Measurements from ENCODE around the gene HSD17B14. TPM values are rescaled to one million over a fixed set of nuclear protein-coding genes. Genes with fewer than 3 reads are reported as not detected.

The HSD17B14 gene
- total RNA-seq, 1 experiment from 2014 or later, result 2.6 TPM

DNA sequence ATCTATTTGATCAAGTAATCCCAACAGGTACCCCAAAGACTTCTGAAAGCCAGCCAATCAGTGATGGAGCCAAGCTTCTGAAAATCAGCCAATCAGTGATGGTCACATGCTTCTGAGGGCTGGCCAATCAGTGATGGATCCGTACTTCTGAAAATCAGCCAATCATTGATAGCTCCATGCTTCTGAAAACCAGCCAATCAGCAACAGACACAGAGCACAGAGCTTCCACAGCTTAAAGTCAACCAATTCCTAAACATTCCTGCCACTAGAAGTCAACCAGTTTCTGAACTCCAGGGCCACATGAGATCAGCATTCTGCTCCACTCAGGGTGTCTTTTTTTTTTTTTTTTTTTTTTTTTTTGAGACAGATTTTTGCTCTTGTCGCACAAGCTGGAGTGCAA is 8.2 kb upstream of the HSD17B14 start:
- BruUV-seq (replicated peaks), result no TSS peak
- Mint-ChIP-seq H3K4me1 (ENCODE audit: low read depth, unreplicated experiment) (no peaks in the 10 kb centered on the region), H3K27ac (ENCODE audit: unreplicated experiment) (no peak overlapping the region), H3K9me3 (ENCODE audit: low read depth, unreplicated experiment) (no peaks in the 10 kb centered on the region), H3K27me3 (ENCODE audit: unreplicated experiment) (no peaks in the 10 kb centered on the region), H3K36me3 (ENCODE audit: insufficient read depth, unreplicated experiment) (peaks cover 35% of the 10 kb centered on the region), H3K4me3 (ENCODE audit: low read depth, unreplicated experiment) (no peak overlapping the region)
- intact Hi-C loops (cut with micrococcal nuclease; ENCODE audit: unreplicated experiment), result no loop called here
- CTCF ChIA-PET, result interaction anchor here (0.5 to 1.5 kb wide), 5 partner anchors 37 to 149 kb away, joined by 3 to 7 read pairs (median 3); partner anchors contain the start of gene RUVBL2
- TF ChIP-seq, protein P1, sequence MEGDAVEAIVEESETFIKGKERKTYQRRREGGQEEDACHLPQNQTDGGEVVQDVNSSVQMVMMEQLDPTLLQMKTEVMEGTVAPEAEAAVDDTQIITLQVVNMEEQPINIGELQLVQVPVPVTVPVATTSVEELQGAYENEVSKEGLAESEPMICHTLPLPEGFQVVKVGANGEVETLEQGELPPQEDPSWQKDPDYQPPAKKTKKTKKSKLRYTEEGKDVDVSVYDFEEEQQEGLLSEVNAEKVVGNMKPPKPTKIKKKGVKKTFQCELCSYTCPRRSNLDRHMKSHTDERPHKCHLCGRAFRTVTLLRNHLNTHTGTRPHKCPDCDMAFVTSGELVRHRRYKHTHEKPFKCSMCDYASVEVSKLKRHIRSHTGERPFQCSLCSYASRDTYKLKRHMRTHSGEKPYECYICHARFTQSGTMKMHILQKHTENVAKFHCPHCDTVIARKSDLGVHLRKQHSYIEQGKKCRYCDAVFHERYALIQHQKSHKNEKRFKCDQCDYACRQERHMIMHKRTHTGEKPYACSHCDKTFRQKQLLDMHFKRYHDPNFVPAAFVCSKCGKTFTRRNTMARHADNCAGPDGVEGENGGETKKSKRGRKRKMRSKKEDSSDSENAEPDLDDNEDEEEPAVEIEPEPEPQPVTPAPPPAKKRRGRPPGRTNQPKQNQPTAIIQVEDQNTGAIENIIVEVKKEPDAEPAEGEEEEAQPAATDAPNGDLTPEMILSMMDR (IDR thresholded peaks at IDR 0.05; ENCODE audit: unreplicated experiment), result no peak
- no peak for DNase-seq

DNA sequence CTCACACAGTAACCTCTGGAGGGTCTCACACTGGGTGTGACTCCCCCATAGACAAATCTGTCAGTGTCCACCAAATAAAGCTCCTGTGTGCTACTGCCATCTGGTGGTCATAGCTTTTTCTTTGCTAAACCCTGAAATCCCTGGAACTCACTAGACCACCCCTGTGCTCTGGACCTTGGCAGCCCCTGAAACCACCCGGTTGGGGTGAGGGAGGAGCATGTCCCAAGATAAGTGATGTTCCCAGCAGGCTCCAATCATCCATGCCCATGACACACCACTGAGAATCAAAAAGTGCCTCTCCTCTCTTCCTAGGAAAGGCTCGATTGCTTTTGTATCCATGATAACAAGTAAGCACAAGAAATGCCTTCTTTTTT is 6.5 kb upstream of the HSD17B14 start:
- BruUV-seq (replicated peaks), result no TSS peak
- TF ChIP-seq, protein P1 (IDR thresholded peaks at IDR 0.05; ENCODE audit: unreplicated experiment), result peak; percentile 82
- CTCF ChIA-PET, result interaction anchor here (0.5 to 1.9 kb wide), 28 partner anchors 10 to 382 kb away, joined by 3 to 39 read pairs (median 4); partner anchors contain the start of genes CA11, FTL, NUCB1 and PPP1R15A
- H3K9me3 Mint-ChIP-seq (ENCODE audit: low read depth, unreplicated experiment), result no peaks in the 10 kb centered on the region
- intact Hi-C loops (cut with micrococcal nuclease; ENCODE audit: unreplicated experiment), result loop anchor here (2.0 kb wide), 1 partner anchor 54 kb away; no protein-coding TSS in a partner anchor
- DNase-seq, result peak; percentile 67
- H3K4me3 Mint-ChIP-seq (ENCODE audit: low read depth, unreplicated experiment), result no peak overlapping the region
- peaks cover 29% of the 10 kb centered on the region for H3K36me3 Mint-ChIP-seq (ENCODE audit: insufficient read depth, unreplicated experiment)
- H3K27ac Mint-ChIP-seq (ENCODE audit: unreplicated experiment), result peak overlapping the region; percentile 3
- no peaks in the 10 kb centered on the region for H3K4me1 Mint-ChIP-seq (ENCODE audit: low read depth, unreplicated experiment)
- H3K27me3 Mint-ChIP-seq (ENCODE audit: unreplicated experiment), result no peaks in the 10 kb centered on the region

DNA sequence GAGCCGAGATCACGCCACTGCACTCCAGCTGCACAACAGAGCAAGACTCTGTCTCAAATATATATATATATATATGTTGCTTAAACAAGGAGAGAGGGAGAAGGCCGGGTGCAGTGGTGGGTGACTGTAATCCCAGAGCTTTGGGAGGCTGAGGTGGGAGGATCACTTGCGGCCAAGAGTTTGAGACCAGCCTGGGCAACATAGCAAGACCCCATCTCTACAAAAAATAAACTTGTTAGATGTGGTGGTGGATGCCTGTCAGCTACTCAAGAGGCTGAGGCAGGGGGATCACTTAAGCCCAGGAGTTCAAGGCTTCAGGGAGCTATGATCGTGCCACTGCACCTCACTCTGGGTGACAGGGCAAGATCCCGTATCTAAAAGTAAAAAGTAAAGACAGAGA is 5.3 kb upstream of the HSD17B14 start:
- intact Hi-C loops (cut with micrococcal nuclease; ENCODE audit: unreplicated experiment), result no loop called here
- Mint-ChIP-seq H3K27ac (ENCODE audit: unreplicated experiment) (no peak overlapping the region), H3K4me3 (ENCODE audit: low read depth, unreplicated experiment) (no peak overlapping the region), H3K4me1 (ENCODE audit: low read depth, unreplicated experiment) (peaks cover under 1% of the 10 kb centered on the region), H3K9me3 (ENCODE audit: low read depth, unreplicated experiment) (no peaks in the 10 kb centered on the region), H3K36me3 (ENCODE audit: insufficient read depth, unreplicated experiment) (peaks cover 32% of the 10 kb centered on the region), H3K27me3 (ENCODE audit: unreplicated experiment) (no peaks in the 10 kb centered on the region)
- TF ChIP-seq, protein P1 (IDR thresholded peaks at IDR 0.05; ENCODE audit: unreplicated experiment), result no peak
- CTCF ChIA-PET, result interaction anchor here (1.1 to 1.9 kb wide), 6 partner anchors 46 to 253 kb away, joined by 3 to 39 read pairs (median 10); no protein-coding TSS in a partner anchor
- BruUV-seq (replicated peaks), result no TSS peak
- no peak for DNase-seq

DNA sequence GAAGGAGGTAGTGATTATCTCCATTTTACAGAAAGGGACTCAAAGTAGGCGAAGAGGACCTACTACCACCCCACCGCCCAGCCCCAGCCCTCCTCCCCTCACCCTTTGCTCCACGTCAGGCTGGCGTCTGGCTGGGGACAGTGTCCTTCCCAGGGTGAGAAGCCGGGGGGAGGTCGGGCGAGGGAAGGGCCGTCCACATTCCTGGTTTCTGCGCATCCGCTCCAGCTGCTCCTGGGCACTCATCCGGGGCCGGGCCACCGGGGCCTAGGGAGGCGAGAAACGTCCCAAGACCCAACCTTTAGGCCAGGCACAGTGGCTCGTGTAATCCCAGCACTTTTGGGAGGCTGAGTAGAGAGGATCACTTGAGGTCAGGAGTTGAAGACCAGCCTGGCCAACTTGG is 4.8 kb upstream of the HSD17B14 start:
- TF ChIP-seq, protein P1 (IDR thresholded peaks at IDR 0.05; ENCODE audit: unreplicated experiment), result no peak
- no peaks in the 10 kb centered on the region for H3K9me3 Mint-ChIP-seq (ENCODE audit: low read depth, unreplicated experiment)
- no peak overlapping the region for H3K27ac Mint-ChIP-seq (ENCODE audit: unreplicated experiment)
- CTCF ChIA-PET, result no interaction called here
- intact Hi-C loops (cut with micrococcal nuclease; ENCODE audit: unreplicated experiment), result no loop called here
- peaks cover 34% of the 10 kb centered on the region for H3K36me3 Mint-ChIP-seq (ENCODE audit: insufficient read depth, unreplicated experiment)
- H3K4me3 Mint-ChIP-seq (ENCODE audit: low read depth, unreplicated experiment), result no peak overlapping the region
- no peaks in the 10 kb centered on the region for H3K27me3 Mint-ChIP-seq (ENCODE audit: unreplicated experiment)
- no TSS peak for BruUV-seq (replicated peaks)
- DNase-seq, result no peak
- peaks cover 6% of the 10 kb centered on the region for H3K4me1 Mint-ChIP-seq (ENCODE audit: low read depth, unreplicated experiment)
